ENCODE measurements around the gene NAALADL1. TPM values are rescaled to one million over a fixed set of nuclear protein-coding genes. Genes with fewer than 3 reads are reported as not detected.

The NAALADL1 gene
- total and polyA plus RNA-seq, 9 of the 15 experiments (the other 6 are each of a cell fraction or from before 2014, with no cell fraction given), result 0.06 to 0.72 (median 0.22) TPM; not detected in 4

DNA sequence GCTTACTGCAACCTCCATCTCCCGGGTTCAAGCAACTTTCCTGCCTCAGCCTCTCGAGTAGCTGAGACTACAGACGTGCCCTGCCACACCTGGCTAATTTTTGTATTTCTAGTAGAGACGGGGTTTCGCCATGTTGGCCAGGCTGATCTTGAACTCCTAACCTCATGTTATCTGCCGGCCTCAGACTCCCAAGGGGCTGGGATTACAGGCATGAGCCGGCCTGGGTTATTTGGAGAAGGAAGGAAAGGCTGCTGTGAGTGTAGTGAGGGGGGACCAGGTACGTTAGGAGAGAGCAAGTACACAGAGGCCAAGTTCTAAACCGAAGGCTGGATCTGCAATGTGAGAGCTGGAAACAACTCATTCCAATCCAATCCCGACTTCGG is 62.0 kb downstream of the NAALADL1 start (continued):
- TF ChIP-seq CBX3 (IDR thresholded peaks at IDR 0.05; ENCODE audit: borderline replicate concordance in 1 of 2, low read length in 2 of 2) (no peak), HCFC1 (IDR thresholded peaks at IDR 0.05; ENCODE audit: low read depth, low read length) (no peak), SUPT5H (IDR thresholded peaks at IDR 0.05) (no peak), CHD2 (IDR thresholded peaks at IDR 0.05; ENCODE audit: low read depth, low read length) (no peak), TAL1 (IDR thresholded peaks at IDR 0.05) (peak; percentile 10; the same call in 1 of the 2 replicates), HDAC1 (IDR thresholded peaks at IDR 0.05) (0 out of 4 replicates have a peak, but pooled peaks of 1 of the 2 experiments have one; percentile 19), SRF (CRISPR knock-in tag; IDR thresholded peaks at IDR 0.05) (no peak), NFE2 (IDR thresholded peaks at IDR 0.05; ENCODE audit: low read depth) (no peak), HNRNPL (IDR thresholded peaks at IDR 0.05; ENCODE audit: low read depth, low read length) (no peak), EP300 (IDR thresholded peaks at IDR 0.05; ENCODE audit: low read length) (no peak), SIRT6 (IDR thresholded peaks at IDR 0.05; ENCODE audit: low read depth, low read length) (no peak), POU5F1 (IDR thresholded peaks at IDR 0.05; ENCODE audit: borderline replicate concordance, low read depth, low read length, partially characterized antibody) (no peak), KDM1A (IDR thresholded peaks at IDR 0.05) (peak in 1 of 2 experiments; percentile 12; a peak in 1 of 4 replicates), CBFA2T2 (conservative IDR thresholded peaks at IDR 0.05) (0 out of 2 replicates have a peak, but pooled peaks have one; percentile 5), ZBTB17 (CRISPR knock-in tag; IDR thresholded peaks at IDR 0.05) (no peak), STAT5A (IDR thresholded peaks at IDR 0.05; ENCODE audit: borderline replicate concordance, low read length) (no peak)
- TF ChIP-seq, protein P1, sequence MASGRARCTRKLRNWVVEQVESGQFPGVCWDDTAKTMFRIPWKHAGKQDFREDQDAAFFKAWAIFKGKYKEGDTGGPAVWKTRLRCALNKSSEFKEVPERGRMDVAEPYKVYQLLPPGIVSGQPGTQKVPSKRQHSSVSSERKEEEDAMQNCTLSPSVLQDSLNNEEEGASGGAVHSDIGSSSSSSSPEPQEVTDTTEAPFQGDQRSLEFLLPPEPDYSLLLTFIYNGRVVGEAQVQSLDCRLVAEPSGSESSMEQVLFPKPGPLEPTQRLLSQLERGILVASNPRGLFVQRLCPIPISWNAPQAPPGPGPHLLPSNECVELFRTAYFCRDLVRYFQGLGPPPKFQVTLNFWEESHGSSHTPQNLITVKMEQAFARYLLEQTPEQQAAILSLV (tag; IDR thresholded peaks at IDR 0.05), result no peak
- TF ChIP-seq, protein P2, sequence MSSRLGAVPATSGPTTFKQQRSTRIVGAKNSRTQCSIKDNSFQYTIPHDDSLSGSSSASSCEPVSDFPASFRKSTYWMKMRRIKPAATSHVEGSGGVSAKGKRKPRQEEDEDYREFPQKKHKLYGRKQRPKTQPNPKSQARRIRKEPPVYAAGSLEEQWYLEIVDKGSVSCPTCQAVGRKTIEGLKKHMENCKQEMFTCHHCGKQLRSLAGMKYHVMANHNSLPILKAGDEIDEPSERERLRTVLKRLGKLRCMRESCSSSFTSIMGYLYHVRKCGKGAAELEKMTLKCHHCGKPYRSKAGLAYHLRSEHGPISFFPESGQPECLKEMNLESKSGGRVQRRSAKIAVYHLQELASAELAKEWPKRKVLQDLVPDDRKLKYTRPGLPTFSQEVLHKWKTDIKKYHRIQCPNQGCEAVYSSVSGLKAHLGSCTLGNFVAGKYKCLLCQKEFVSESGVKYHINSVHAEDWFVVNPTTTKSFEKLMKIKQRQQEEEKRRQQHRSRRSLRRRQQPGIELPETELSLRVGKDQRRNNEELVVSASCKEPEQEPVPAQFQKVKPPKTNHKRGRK (tag; IDR thresholded peaks at IDR 0.05), result no peak
- TF ChIP-seq, protein P3, sequence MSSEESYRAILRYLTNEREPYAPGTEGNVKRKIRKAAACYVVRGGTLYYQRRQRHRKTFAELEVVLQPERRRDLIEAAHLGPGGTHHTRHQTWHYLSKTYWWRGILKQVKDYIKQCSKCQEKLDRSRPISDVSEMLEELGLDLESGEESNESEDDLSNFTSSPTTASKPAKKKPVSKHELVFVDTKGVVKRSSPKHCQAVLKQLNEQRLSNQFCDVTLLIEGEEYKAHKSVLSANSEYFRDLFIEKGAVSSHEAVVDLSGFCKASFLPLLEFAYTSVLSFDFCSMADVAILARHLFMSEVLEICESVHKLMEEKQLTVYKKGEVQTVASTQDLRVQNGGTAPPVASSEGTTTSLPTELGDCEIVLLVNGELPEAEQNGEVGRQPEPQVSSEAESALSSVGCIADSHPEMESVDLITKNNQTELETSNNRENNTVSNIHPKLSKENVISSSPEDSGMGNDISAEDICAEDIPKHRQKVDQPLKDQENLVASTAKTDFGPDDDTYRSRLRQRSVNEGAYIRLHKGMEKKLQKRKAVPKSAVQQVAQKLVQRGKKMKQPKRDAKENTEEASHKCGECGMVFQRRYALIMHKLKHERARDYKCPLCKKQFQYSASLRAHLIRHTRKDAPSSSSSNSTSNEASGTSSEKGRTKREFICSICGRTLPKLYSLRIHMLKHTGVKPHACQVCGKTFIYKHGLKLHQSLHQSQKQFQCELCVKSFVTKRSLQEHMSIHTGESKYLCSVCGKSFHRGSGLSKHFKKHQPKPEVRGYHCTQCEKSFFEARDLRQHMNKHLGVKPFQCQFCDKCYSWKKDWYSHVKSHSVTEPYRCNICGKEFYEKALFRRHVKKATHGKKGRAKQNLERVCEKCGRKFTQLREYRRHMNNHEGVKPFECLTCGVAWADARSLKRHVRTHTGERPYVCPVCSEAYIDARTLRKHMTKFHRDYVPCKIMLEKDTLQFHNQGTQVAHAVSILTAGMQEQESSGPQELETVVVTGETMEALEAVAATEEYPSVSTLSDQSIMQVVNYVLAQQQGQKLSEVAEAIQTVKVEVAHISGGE (CRISPR knock-in tag; IDR thresholded peaks at IDR 0.05), result no peak
- TF ChIP-seq, protein P4, sequence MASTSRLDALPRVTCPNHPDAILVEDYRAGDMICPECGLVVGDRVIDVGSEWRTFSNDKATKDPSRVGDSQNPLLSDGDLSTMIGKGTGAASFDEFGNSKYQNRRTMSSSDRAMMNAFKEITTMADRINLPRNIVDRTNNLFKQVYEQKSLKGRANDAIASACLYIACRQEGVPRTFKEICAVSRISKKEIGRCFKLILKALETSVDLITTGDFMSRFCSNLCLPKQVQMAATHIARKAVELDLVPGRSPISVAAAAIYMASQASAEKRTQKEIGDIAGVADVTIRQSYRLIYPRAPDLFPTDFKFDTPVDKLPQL (IDR thresholded peaks at IDR 0.05; ENCODE audit: extremely low read depth, insufficient read length), result no peak
- TF ChIP-seq, protein P5, sequence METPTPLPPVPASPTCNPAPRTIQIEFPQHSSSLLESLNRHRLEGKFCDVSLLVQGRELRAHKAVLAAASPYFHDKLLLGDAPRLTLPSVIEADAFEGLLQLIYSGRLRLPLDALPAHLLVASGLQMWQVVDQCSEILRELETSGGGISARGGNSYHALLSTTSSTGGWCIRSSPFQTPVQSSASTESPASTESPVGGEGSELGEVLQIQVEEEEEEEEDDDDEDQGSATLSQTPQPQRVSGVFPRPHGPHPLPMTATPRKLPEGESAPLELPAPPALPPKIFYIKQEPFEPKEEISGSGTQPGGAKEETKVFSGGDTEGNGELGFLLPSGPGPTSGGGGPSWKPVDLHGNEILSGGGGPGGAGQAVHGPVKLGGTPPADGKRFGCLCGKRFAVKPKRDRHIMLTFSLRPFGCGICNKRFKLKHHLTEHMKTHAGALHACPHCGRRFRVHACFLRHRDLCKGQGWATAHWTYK (CRISPR knock-in tag; IDR thresholded peaks at IDR 0.05), result no peak

Measured in K562 (cell line).